CD14-positive monocyte (primary cell): ENCODE measurements around the gene POC1A. TPM values are rescaled to one million over a fixed set of nuclear protein-coding genes. Genes with fewer than 3 reads are reported as not detected.

Experiments
- DNase-seq, 3 donors: peaks; one replicate each; pipeline ENCODE4 v3.0.0-alpha.2; 2011 to 2022
- H2AFZ ChIP-seq: 2 replicates; pipeline ENCODE4 v1.6.0; 2012; ENCODE audit warnings: mild to moderate bottlenecking, low read depth, low read length, inconsistent platforms; ENCODE audit not compliant: insufficient read depth, poor library complexity, severe bottlenecking
- H3K27ac ChIP-seq, 2 donors: 1 replicate in 1 of 2; 2 replicates in 1 of 2; pipeline ENCODE4 v1.5.1; 2012 to 2013; ENCODE audit warnings: low read length in 2 of 2, control low read depth in 1 of 2, inconsistent platforms in 1 of 2, low read depth in 1 of 2, mild to moderate bottlenecking in 1 of 2
- H3K27me3 ChIP-seq, 2 donors: one replicate each; pipeline versions ENCODE4 v1.6.0 to v1.6.1; 2011 to 2013; ENCODE audit warnings: low read length in 2 of 2; ENCODE audit not compliant: control insufficient read depth in 2 of 2, insufficient read depth in 2 of 2
- H3K36me3 ChIP-seq, 2 donors: replicated peaks in 1 of 2; 1 replicate in 1 of 2; 2 replicates in 1 of 2; pipeline versions ENCODE4 v1.5.1 to v1.6.1; 2012 to 2013; ENCODE audit warnings: low read length in 2 of 2, control low read depth in 1 of 2, inconsistent platforms in 1 of 2, mild to moderate bottlenecking in 1 of 2; ENCODE audit not compliant: insufficient read depth in 2 of 2, control insufficient read depth in 1 of 2
- H3K4me1 ChIP-seq, 2 donors: 1 replicate in 1 of 2; 2 replicates in 1 of 2; pipeline versions ENCODE4 v1.5.1 to v1.6.1; 2012 to 2013; ENCODE audit warnings: low read length in 2 of 2, control low read depth in 1 of 2, inconsistent platforms in 1 of 2, mild to moderate bottlenecking in 1 of 2, moderate library complexity in 1 of 2; ENCODE audit not compliant: insufficient read depth in 2 of 2, control insufficient read depth in 1 of 2
- H3K4me2 ChIP-seq: replicated peaks from 2 replicates; pipeline ENCODE3; 2012; ENCODE audit warnings: low read length, moderate library complexity, mild to moderate bottlenecking; ENCODE audit not compliant: poor library complexity, severe bottlenecking; ENCODE audit errors: extremely low read depth
- H3K4me3 ChIP-seq, 3 experiments: fragments of 200-600 bp in 1 of 3; sonication (generic) in 1 of 3; replicated peaks in 1 of 3; 1 replicate in 2 of 3; 2 replicates in 1 of 3; pipeline ENCODE4 v1.5.1; 2011 to 2013; ENCODE audit warnings: low read length in 3 of 3, mild to moderate bottlenecking in 3 of 3, control low read depth in 2 of 3, low read depth in 2 of 3, inconsistent platforms in 1 of 3, moderate library complexity in 1 of 3
- H3K79me2 ChIP-seq: 2 replicates; pipeline ENCODE4 v1.6.0; 2012; ENCODE audit warnings: mild to moderate bottlenecking, control low read depth, inconsistent platforms, low read length, moderate library complexity; ENCODE audit not compliant: insufficient read depth
- H3K9ac ChIP-seq: 2 replicates; pipeline ENCODE4 v1.6.0; 2017; ENCODE audit warnings: low read length, mild to moderate bottlenecking; ENCODE audit not compliant: insufficient read depth, poor library complexity, severe bottlenecking
- H3K9me3 ChIP-seq, 2 donors: replicated peaks in 1 of 2; 1 replicate in 1 of 2; 2 replicates in 1 of 2; pipeline versions ENCODE4 v1.5.1 to v1.6.1; 2012 to 2013; ENCODE audit warnings: low read length in 2 of 2, control low read depth in 1 of 2; ENCODE audit not compliant: control insufficient read depth in 1 of 2, insufficient read depth in 1 of 2
- H4K20me1 ChIP-seq: 2 replicates; pipeline ENCODE4 v1.6.0; 2012; ENCODE audit warnings: mild to moderate bottlenecking, low read length, control low read depth, moderate library complexity; ENCODE audit not compliant: insufficient read depth
- H3K27ac Mint-ChIP-seq, 7 donors: one replicate each; pipeline ENCODE4 v1.8.0; 2020; ENCODE audit warnings: mild to moderate bottlenecking in 7 of 7, mixed read lengths in 7 of 7, moderate library complexity in 6 of 7, inconsistent platforms in 2 of 7
- H3K27me3 Mint-ChIP-seq, 3 donors: one replicate each; pipeline ENCODE4 v1.8.0; 2021 to 2022; ENCODE audit warnings: low read depth in 3 of 3, mild to moderate bottlenecking in 3 of 3, mixed read lengths in 3 of 3, moderate library complexity in 3 of 3, inconsistent platforms in 1 of 3
- H3K36me3 Mint-ChIP-seq, 2 donors: one replicate each; pipeline ENCODE4 v1.8.0; 2020; ENCODE audit warnings: mixed read lengths in 2 of 2, inconsistent platforms in 1 of 2, mild to moderate bottlenecking in 1 of 2
- H3K4me1 Mint-ChIP-seq: one replicate; pipeline ENCODE4 v1.8.0; 2020; ENCODE audit warnings: mild to moderate bottlenecking, mixed read lengths
- H3K4me3 Mint-ChIP-seq, 2 donors: one replicate each; pipeline ENCODE4 v1.8.0; 2020; ENCODE audit warnings: mild to moderate bottlenecking in 2 of 2, mixed read lengths in 2 of 2, moderate library complexity in 1 of 2
- H3K9me3 Mint-ChIP-seq, 7 donors: one replicate each; pipeline ENCODE4 v1.8.0; 2020 to 2022; ENCODE audit warnings: mixed read lengths in 7 of 7, mild to moderate bottlenecking in 6 of 7, moderate library complexity in 6 of 7, inconsistent platforms in 2 of 7
- WGBS: methylation state at CpG from one replicate; pipeline ENCODE4 v1.1.5; 2013; ENCODE audit warnings: missing lambda C conversion rate; ENCODE audit not compliant: insufficient coverage; 5-methylcytosine and 5-hydroxymethylcytosine counted together
- intact Hi-C, 2 donors: fragments of 100-400 bp; cut with micrococcal nuclease; formaldehyde crosslinking; loops; one replicate each; pipeline versions ENCODE4 v1.15.0 to v1.15.1; 2023
- polyA plus RNA-seq, 3 donors: library from polyadenylated mRNA; depleted of rRNA in 1 of 3; unstranded in 2 of 3; stranded (reverse) in 1 of 3; fragments of 300-500 nt in 2 of 3; fragments of >200 nt in 1 of 3; fragmentation: Illumina TruSeq in 2 of 3; gene quantifications; 1 replicate in 2 of 3; 2 replicates in 1 of 3; pipeline ENCODE4 v1.2.3, GENCODE V29; 2012 to 2021
- TF ChIP-seq, protein P1 (sequence below): fragments of 200-600 bp; IDR thresholded peaks from one replicate; pipeline ENCODE4 v1.8.0; 2022; ENCODE audit warnings: antibody characterized with exemption, mild to moderate bottlenecking

POC1A gene
- polyA plus RNA-seq, 3 donors = 1.2 to 2.0 (median 1.5) TPM

GRCh38 chr3:52039846-52040245 lies 114.4 kb downstream of the POC1A start:
- peaks cover 3% of the 10 kb centered on the region for H3K4me1 Mint-ChIP-seq
- peaks cover 3 to 11% (median 4%) of the 10 kb centered on the region in 3 donors for H3K27me3 Mint-ChIP-seq
- Histone ChIP-seq H3K4me1 (no peaks in the 10 kb centered on the region), H3K4me3 (no peak overlapping the region), H3K9me3 (no peaks in the 10 kb centered on the region), H3K79me2 (no peaks in the 10 kb centered on the region), H2AFZ (no peak overlapping the region), H4K20me1 (no peaks in the 10 kb centered on the region), H3K27ac (no peak overlapping the region), H3K36me3 (no peaks in the 10 kb centered on the region), H3K9ac (no peak overlapping the region), H3K27me3 (no peaks in the 10 kb centered on the region), H3K4me2 (no peak overlapping the region)
- no peak overlapping the region for H3K27ac Mint-ChIP-seq
- H3K4me3 Mint-ChIP-seq = no peak overlapping the region
- 93% methylated on average over 14 of the region's 17 CpGs for WGBS
- H3K9me3 Mint-ChIP-seq = no peaks in the 10 kb centered on the region
- TF ChIP-seq, protein P1, sequence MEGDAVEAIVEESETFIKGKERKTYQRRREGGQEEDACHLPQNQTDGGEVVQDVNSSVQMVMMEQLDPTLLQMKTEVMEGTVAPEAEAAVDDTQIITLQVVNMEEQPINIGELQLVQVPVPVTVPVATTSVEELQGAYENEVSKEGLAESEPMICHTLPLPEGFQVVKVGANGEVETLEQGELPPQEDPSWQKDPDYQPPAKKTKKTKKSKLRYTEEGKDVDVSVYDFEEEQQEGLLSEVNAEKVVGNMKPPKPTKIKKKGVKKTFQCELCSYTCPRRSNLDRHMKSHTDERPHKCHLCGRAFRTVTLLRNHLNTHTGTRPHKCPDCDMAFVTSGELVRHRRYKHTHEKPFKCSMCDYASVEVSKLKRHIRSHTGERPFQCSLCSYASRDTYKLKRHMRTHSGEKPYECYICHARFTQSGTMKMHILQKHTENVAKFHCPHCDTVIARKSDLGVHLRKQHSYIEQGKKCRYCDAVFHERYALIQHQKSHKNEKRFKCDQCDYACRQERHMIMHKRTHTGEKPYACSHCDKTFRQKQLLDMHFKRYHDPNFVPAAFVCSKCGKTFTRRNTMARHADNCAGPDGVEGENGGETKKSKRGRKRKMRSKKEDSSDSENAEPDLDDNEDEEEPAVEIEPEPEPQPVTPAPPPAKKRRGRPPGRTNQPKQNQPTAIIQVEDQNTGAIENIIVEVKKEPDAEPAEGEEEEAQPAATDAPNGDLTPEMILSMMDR = no peak
- H3K36me3 Mint-ChIP-seq = no peaks in the 10 kb centered on the region
- no peak for DNase-seq
- intact Hi-C loops = no loop called here

DNA sequence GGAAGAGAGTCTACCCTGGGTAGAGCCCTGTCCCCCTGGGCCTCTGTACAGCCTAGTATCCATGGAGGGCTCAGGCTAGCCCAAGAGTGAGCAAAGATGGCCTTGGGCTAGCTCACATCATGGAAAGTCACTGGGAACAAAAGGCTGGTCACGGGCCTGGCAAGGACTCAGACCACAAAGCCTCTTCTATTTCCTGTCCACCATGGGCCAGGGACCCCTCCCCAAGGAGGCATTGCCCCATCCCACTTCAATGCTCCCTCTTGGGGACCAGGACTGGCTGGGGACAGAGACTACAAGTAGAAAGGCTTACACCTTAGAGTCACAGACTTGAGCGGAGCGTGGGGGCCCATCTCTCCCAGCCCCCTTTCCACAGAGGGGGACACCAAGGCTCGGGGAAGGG lies 114.8 kb downstream of the POC1A start:
- no peak overlapping the region for H2AFZ ChIP-seq
- DNase-seq = no peak
- no peak overlapping the region for H3K4me3 Mint-ChIP-seq
- H3K4me1 Mint-ChIP-seq = peaks cover 3% of the 10 kb centered on the region
- intact Hi-C loops = no loop called here
- H3K36me3 Mint-ChIP-seq = no peaks in the 10 kb centered on the region
- no peak overlapping the region for H3K4me3 ChIP-seq
- H3K79me2 ChIP-seq = no peaks in the 10 kb centered on the region
- no peaks in the 10 kb centered on the region for H3K27me3 ChIP-seq
- no peaks in the 10 kb centered on the region for H3K9me3 Mint-ChIP-seq
- H3K27ac ChIP-seq = no peak overlapping the region
- peak overlapping the region in 1 of 7 donors; percentile 77 for H3K27ac Mint-ChIP-seq
- no peaks in the 10 kb centered on the region for H3K36me3 ChIP-seq
- TF ChIP-seq, protein P1 = no peak
- no peaks in the 10 kb centered on the region for H4K20me1 ChIP-seq
- WGBS = 100% methylated on average over 1 of the region's 4 CpGs
- no peak overlapping the region for H3K9ac ChIP-seq
- H3K4me2 ChIP-seq = no peak overlapping the region
- H3K27me3 Mint-ChIP-seq = peaks cover 4 to 11% (median 4%) of the 10 kb centered on the region in 3 donors
- H3K4me1 ChIP-seq = no peaks in the 10 kb centered on the region
- H3K9me3 ChIP-seq = no peaks in the 10 kb centered on the region
